Activated CD4-positive, alpha-beta memory T cell treated with anti-CD3 and anti-CD28 coated beads for 36 hours (primary cell): ENCODE results near the gene MUC5B. TPM values are rescaled to one million over a fixed set of nuclear protein-coding genes. Genes with fewer than 3 reads are reported as not detected.
"Not testable (repeated sequence)": the region's sequence is repeated elsewhere in the genome, so short reads cannot be mapped to it uniquely, and the experiment has no call there.

Source experiments
- CTCF ChIA-PET: fragments of 350-600 bp; sonication (Branson Sonifier 250); formaldehyde crosslinking; loops from one replicate; lab custom pipeline; 2021; ENCODE audit warnings: antibody characterized with exemption, inconsistent platforms; lab: Charles Lee
- POLR2A ChIA-PET: fragments of 350-600 bp; sonication (Branson Sonifier 250); formaldehyde crosslinking; loops from one replicate; lab custom pipeline; 2021; ENCODE audit warnings: antibody characterized with exemption; lab: Charles Lee
- DNase-seq: peaks from one replicate; pipeline ENCODE4 v3.0.0-alpha.2; 2020
- H3K27ac Mint-ChIP-seq: one replicate; pipeline ENCODE4 v1.8.0; 2021; ENCODE audit warnings: mixed read lengths
- H3K27me3 Mint-ChIP-seq: one replicate; pipeline ENCODE4 v1.8.0; 2021; ENCODE audit warnings: mixed read lengths
- H3K36me3 Mint-ChIP-seq: one replicate; pipeline ENCODE4 v1.8.0; 2021; ENCODE audit warnings: mixed read lengths
- H3K4me1 Mint-ChIP-seq: one replicate; pipeline ENCODE4 v1.8.0; 2021; ENCODE audit warnings: low read depth, mixed read lengths
- H3K4me3 Mint-ChIP-seq: one replicate; pipeline ENCODE4 v1.8.0; 2021; ENCODE audit warnings: mild to moderate bottlenecking, mixed read lengths
- H3K9me3 Mint-ChIP-seq: one replicate; pipeline ENCODE4 v1.8.0; 2021; ENCODE audit warnings: mixed read lengths
- intact Hi-C: fragments of 100-400 bp; cut with micrococcal nuclease; formaldehyde crosslinking; loops from one replicate; pipeline ENCODE4 v1.15.1; 2023
- total RNA-seq, 2 experiments: library from RNA; stranded (reverse); gene quantifications; one replicate each; pipeline ENCODE4 v1.2.3, GENCODE V29; 2021

MUC5B gene
- total RNA-seq, 2 experiments from 2014 or later, result not detected

DNA sequence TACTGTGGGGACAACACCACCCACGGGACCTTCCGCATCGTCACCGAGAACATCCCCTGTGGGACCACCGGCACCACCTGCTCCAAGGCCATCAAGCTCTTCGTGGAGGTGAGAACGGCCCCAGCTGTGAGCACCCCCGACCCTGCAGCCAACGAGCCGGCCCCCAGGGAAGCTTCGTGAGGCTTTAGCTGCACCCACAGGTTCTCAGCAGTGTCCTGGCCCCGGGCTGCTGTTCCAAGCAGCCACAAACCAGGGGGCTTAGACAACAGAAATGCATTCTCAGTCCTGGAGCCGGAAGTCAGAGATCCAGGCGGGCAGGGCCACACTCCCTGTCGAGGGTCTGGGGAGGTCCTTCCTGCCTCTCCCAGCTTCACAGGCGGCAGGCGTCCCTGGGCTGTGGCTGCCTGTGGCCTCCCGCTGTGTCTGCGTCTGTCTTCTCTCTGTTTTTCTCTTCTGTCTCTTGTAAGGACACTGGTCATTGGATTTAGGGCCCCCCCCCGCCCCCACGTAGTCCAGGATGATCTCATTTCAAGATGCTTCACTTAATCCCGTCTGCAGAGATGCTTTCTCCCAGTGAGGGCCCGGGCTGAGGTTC lies 12.5 kb downstream of the MUC5B start:
- Mint-ChIP-seq H3K36me3 (no peaks in the 10 kb centered on the region), H3K4me3 (no peak overlapping the region), H3K4me1 (no peaks in the 10 kb centered on the region), H3K27ac (no peak overlapping the region), H3K9me3 (no peaks in the 10 kb centered on the region), H3K27me3 (no peaks in the 10 kb centered on the region)
- CTCF ChIA-PET, result no interaction called here
- POLR2A ChIA-PET, result interaction anchor here (0.6 kb wide), 1 partner anchor 74 kb away, joined by 3 read pairs; no protein-coding TSS in a partner anchor
- intact Hi-C loops, result no loop called here
- no peak for DNase-seq

- POLR2A ChIA-PET, result interaction anchor here (0.6 kb wide), 1 partner anchor 74 kb away, joined by 3 read pairs; no protein-coding TSS in a partner anchor
- no peaks in the 10 kb centered on the region for H3K9me3 Mint-ChIP-seq
- no peak overlapping the region for H3K4me3 Mint-ChIP-seq
- no peak overlapping the region for H3K27ac Mint-ChIP-seq
- intact Hi-C loops, result no loop called here
- no peak for DNase-seq
- no peaks in the 10 kb centered on the region for H3K36me3 Mint-ChIP-seq
- H3K4me1 Mint-ChIP-seq, result no peaks in the 10 kb centered on the region
- CTCF ChIA-PET, result no interaction called here
- no peaks in the 10 kb centered on the region for H3K27me3 Mint-ChIP-seq
Measured at GRCh38 chr11:1235901-1236315, 13.0 kb downstream of the MUC5B start.

DNA sequence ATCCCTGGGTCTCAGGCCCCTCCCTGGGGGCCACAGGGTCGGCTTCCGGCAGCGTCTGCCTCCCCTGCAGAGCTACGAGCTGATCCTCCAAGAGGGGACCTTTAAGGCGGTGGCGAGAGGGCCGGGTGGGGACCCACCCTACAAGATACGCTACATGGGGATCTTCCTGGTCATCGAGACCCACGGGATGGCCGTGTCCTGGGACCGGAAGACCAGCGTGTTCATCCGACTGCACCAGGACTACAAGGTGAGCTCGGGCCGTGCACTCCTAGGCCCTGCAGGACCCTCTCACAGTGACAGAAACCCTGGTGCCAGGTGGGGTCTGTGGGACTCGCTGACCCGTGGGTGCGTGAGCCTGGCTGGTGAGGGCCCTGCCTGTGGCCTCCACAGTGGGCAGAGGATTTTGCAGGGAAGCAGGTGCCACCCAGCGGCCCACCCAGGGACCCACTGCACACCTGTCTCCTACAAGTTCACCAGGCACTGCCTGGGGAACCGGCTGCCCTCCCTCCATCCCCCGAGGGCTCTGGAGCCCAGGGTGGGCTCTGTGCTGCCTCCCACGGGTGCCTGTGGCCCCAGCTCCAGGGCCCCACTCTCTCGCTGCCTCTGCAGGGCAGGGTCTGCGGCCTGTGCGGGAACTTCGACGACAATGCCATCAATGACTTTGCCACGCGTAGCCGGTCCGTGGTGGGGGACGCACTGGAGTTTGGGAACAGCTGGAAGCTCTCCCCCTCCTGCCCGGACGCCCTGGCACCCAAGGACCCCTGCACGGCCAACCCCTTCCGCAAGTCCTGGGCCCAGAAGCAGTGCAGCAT lies 13.7 kb downstream of the MUC5B start:
- H3K4me3 Mint-ChIP-seq, result no peak overlapping the region
- no peaks in the 10 kb centered on the region for H3K4me1 Mint-ChIP-seq
- no peaks in the 10 kb centered on the region for H3K9me3 Mint-ChIP-seq
- no peak for DNase-seq
- no peak overlapping the region for H3K27ac Mint-ChIP-seq
- no peaks in the 10 kb centered on the region for H3K36me3 Mint-ChIP-seq
- CTCF ChIA-PET, result no interaction called here
- intact Hi-C loops, result no loop called here
- POLR2A ChIA-PET, result interaction anchor here (0.6 kb wide), 1 partner anchor 75 kb away, joined by 3 read pairs; no protein-coding TSS in a partner anchor
- no peaks in the 10 kb centered on the region for H3K27me3 Mint-ChIP-seq

DNA sequence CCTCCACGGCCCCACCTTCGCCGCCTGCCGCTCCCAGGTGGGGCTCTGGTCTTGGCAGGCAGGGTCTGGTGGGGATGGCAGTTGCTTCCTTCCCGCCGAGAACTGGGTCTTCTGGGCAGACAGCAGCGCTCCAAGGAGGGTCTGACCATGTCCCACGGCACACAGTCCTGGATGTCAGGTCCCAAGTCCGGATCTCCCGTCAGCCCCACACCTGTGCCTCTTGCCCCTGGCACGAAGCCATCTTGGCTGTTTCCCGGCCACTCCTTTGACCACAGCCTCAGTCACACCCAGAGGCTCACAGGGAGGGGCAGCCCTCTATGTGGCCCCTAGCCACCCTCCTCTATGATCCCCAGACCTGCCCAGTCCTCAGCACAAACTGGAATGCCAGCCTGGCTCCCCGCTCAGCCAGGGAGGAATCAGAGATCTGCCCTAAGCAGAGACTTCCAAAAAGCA lies 14.3 kb downstream of the MUC5B start:
- ChIA-PET POLR2A (no interaction called here), CTCF (no interaction called here)
- DNase-seq, result no peak
- Mint-ChIP-seq H3K4me1 (no peaks in the 10 kb centered on the region), H3K4me3 (no peak overlapping the region), H3K9me3 (no peaks in the 10 kb centered on the region), H3K27me3 (no peaks in the 10 kb centered on the region), H3K27ac (no peak overlapping the region), H3K36me3 (no peaks in the 10 kb centered on the region)
- intact Hi-C loops, result no loop called here

DNA sequence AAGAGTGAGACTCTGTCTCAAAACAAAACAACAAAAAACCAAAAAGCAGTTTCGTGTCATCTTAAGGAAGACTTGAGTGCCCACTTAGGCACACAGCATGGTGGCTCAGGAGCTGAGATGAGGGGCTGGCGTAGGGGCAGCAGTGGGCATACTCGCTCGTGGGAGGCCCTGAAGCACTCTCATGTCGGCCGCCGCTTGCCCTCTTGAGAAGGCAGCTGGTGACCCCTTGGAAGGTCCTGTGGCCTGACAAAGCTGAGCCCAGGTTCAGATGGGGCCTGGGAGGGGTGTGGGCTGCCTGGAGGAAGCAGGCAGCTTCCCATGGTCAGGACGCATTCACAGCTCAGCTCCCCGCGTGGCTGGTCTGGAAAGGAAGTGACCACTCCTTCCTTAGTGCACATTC lies 15.0 kb downstream of the MUC5B start:
- Mint-ChIP-seq H3K4me3 (no peak overlapping the region), H3K9me3 (no peaks in the 10 kb centered on the region), H3K4me1 (no peaks in the 10 kb centered on the region), H3K36me3 (no peaks in the 10 kb centered on the region), H3K27ac (no peak overlapping the region), H3K27me3 (no peaks in the 10 kb centered on the region)
- ChIA-PET POLR2A (no interaction called here), CTCF (no interaction called here)
- intact Hi-C loops, result no loop called here
- no peak for DNase-seq

- Mint-ChIP-seq H3K27ac (no peak overlapping the region), H3K4me1 (no peaks in the 10 kb centered on the region), H3K27me3 (no peaks in the 10 kb centered on the region), H3K4me3 (no peak overlapping the region), H3K36me3 (no peaks in the 10 kb centered on the region), H3K9me3 (no peaks in the 10 kb centered on the region)
- intact Hi-C loops, result no loop called here
- CTCF ChIA-PET, result no interaction called here
- POLR2A ChIA-PET, result no interaction called here
- no peak for DNase-seq
Measured at GRCh38 chr11:1238767-1239595, 16.1 kb downstream of the MUC5B start.

DNA sequence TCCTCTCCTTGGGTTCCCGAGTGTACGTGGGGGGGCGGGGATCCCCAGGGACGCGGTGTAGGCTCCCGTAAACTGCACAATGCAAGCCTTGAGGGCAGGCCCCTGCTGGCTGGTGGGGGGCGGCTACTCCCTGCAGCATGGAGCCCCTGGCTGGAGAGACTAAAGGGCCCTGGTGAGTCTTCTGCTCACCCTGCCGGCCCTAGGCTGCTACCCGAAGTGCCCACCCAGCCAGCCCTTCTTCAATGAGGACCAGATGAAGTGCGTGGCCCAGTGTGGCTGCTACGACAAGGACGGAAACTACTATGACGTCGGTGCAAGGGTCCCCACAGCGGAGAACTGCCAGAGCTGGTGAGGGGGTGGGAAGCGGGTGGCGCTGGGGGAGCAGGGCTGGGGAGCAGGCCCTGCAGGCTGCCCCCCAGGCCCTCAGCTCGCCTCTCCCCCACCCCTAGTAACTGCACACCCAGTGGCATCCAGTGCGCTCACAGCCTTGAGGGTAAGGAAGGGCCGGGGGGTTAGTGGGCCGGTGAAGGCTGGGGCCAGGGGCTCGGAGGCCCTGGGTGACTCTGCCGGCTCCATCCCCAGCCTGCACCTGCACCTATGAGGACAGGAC lies 16.8 kb downstream of the MUC5B start:
- H3K4me3 Mint-ChIP-seq, result no peak overlapping the region
- H3K27ac Mint-ChIP-seq, result no peak overlapping the region
- H3K36me3 Mint-ChIP-seq, result no peaks in the 10 kb centered on the region
- no peak for DNase-seq
- no peaks in the 10 kb centered on the region for H3K9me3 Mint-ChIP-seq
- no peaks in the 10 kb centered on the region for H3K27me3 Mint-ChIP-seq
- CTCF ChIA-PET, result no interaction called here
- intact Hi-C loops, result no loop called here
- no peaks in the 10 kb centered on the region for H3K4me1 Mint-ChIP-seq
- POLR2A ChIA-PET, result no interaction called here

DNA sequence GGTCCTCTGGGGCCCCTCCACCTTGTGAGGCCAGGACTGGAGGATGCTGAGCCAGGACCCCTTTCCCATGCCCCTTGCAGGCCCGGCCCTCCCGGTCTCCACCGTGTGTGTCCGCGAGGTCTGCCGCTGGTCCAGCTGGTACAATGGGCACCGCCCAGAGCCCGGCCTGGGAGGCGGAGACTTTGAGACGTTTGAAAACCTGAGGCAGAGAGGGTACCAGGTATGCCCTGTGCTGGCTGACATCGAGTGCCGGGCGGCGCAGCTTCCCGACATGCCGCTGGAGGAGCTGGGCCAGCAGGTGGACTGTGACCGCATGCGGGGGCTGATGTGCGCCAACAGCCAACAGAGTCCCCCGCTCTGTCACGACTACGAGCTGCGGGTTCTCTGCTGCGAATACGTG lies 17.9 kb downstream of the MUC5B start:
- no peaks in the 10 kb centered on the region for H3K27me3 Mint-ChIP-seq
- no peak overlapping the region for H3K4me3 Mint-ChIP-seq
- POLR2A ChIA-PET, result no interaction called here
- H3K27ac Mint-ChIP-seq, result no peak overlapping the region
- intact Hi-C loops, result no loop called here
- no peaks in the 10 kb centered on the region for H3K9me3 Mint-ChIP-seq
- CTCF ChIA-PET, result interaction anchor here (0.8 kb wide), 1 partner anchor 38 kb away, joined by 3 read pairs; no protein-coding TSS in a partner anchor
- no peaks in the 10 kb centered on the region for H3K36me3 Mint-ChIP-seq
- H3K4me1 Mint-ChIP-seq, result no peaks in the 10 kb centered on the region
- no peak for DNase-seq

GRCh38 chr11:1241706-1242105 lies 18.8 kb downstream of the MUC5B start:
- POLR2A ChIA-PET, result no interaction called here
- CTCF ChIA-PET, result no interaction called here
- no peaks in the 10 kb centered on the region for H3K4me1 Mint-ChIP-seq

GRCh38 chr11:1242289-1242688 lies 19.4 kb downstream of the MUC5B start:
- H3K27me3 Mint-ChIP-seq, result no peaks in the 10 kb centered on the region
- ChIA-PET CTCF (no interaction called here), POLR2A (no interaction called here)
- no peaks in the 10 kb centered on the region for H3K36me3 Mint-ChIP-seq
- no peak for DNase-seq
- H3K9me3 Mint-ChIP-seq, result no peaks in the 10 kb centered on the region
- H3K4me3 Mint-ChIP-seq, result no peak overlapping the region
- H3K4me1 Mint-ChIP-seq, result no peaks in the 10 kb centered on the region
- intact Hi-C loops, result no loop called here
- no peak overlapping the region for H3K27ac Mint-ChIP-seq

More at GRCh38 chr11:1241706-1242105, 18.8 kb downstream of the MUC5B start:
- intact Hi-C loops, result no loop called here
- no peaks in the 10 kb centered on the region for H3K27me3 Mint-ChIP-seq
- H3K9me3 Mint-ChIP-seq, result no peaks in the 10 kb centered on the region
- DNase-seq, result no peak
- no peak overlapping the region for H3K4me3 Mint-ChIP-seq
- H3K36me3 Mint-ChIP-seq, result no peaks in the 10 kb centered on the region
- H3K27ac Mint-ChIP-seq, result no peak overlapping the region

- POLR2A ChIA-PET, CTCF ChIA-PET, H3K4me3 Mint-ChIP-seq, H3K27me3 Mint-ChIP-seq, H3K4me1 Mint-ChIP-seq, intact Hi-C loops, H3K27ac Mint-ChIP-seq, H3K36me3 Mint-ChIP-seq, DNase-seq, H3K9me3 Mint-ChIP-seq: not testable (repeated sequence)
Measured at GRCh38 chr11:1242751-1243150, 19.9 kb downstream of the MUC5B start.

DNA sequence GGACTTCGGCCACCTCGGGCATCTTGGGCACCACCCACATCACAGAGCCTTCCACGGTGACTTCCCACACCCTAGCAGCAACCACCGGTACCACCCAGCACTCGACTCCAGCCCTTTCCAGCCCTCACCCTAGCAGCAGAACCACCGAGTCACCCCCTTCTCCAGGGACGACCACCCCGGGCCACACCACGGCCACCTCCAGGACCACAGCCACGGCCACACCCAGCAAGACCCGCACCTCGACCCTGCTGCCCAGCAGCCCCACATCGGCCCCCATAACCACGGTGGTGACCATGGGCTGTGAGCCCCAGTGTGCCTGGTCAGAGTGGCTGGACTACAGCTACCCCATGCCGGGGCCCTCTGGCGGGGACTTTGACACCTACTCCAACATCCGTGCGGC lies 20.7 kb downstream of the MUC5B start:
- DNase-seq, POLR2A ChIA-PET, H3K27ac Mint-ChIP-seq, H3K9me3 Mint-ChIP-seq, H3K4me1 Mint-ChIP-seq, H3K36me3 Mint-ChIP-seq, CTCF ChIA-PET, intact Hi-C loops, H3K27me3 Mint-ChIP-seq, H3K4me3 Mint-ChIP-seq: not testable (repeated sequence)
